HG03565 (cell line): ENCODE measurements around the gene DNAJB14.
"Not testable (repeated sequence)": the region's sequence is repeated elsewhere in the genome, so short reads cannot be mapped to it uniquely, and the experiment has no call there.

Experiments used
- ATAC-seq: cut with Tn5 transposase; IDR thresholded peaks from one replicate; pipeline ENCODE4 v1.9.1; 2021; ENCODE audit warnings: mild to moderate bottlenecking, moderate library complexity; ENCODE audit not compliant: unreplicated experiment

DNAJB14 gene

GRCh38 chr4:99946356-99947189 is at the start of gene DNAJB14:
Gene DNAJB14 (minus strand): TSS chr4:99946618. CDS start chr4:99946571, 47 bp downstream.
- ATAC-seq = peak; percentile 31

- ATAC-seq = no peak
Observed at GRCh38 chr4:99991741-99992140, 45.3 kb upstream of the DNAJB14 start.

GRCh38 chr4:99987681-99988080 is 41.3 kb upstream of the DNAJB14 start:
- no peak for ATAC-seq

GRCh38 chr4:99986792-99987191 is 40.4 kb upstream of the DNAJB14 start:
- ATAC-seq = peak; percentile 63

- peak; percentile 33 for ATAC-seq
Observed at GRCh38 chr4:99983289-99983943, 37.0 kb upstream of the DNAJB14 start.

- ATAC-seq = no peak
Observed at GRCh38 chr4:99979872-99980271, 33.5 kb upstream of the DNAJB14 start.

- no peak for ATAC-seq
Observed at GRCh38 chr4:99971453-99972111, 25.2 kb upstream of the DNAJB14 start.

GRCh38 chr4:99968330-99968729 is 21.9 kb upstream of the DNAJB14 start:
- ATAC-seq = no peak

GRCh38 chr4:99966692-99967091 is 20.3 kb upstream of the DNAJB14 start:
- no peak for ATAC-seq

- no peak for ATAC-seq
Observed at GRCh38 chr4:99965674-99966350, 19.4 kb upstream of the DNAJB14 start.

GRCh38 chr4:99965173-99965572 is 18.8 kb upstream of the DNAJB14 start:
- ATAC-seq = no peak

GRCh38 chr4:99961711-99962110 is 15.3 kb upstream of the DNAJB14 start:
- ATAC-seq = no peak

GRCh38 chr4:99960648-99961047 is 14.2 kb upstream of the DNAJB14 start:
- no peak for ATAC-seq

GRCh38 chr4:99958207-99958606 is 11.8 kb upstream of the DNAJB14 start:
- ATAC-seq = not testable (repeated sequence)

- no peak for ATAC-seq
Observed at GRCh38 chr4:99950913-99951254, 4.5 kb upstream of the DNAJB14 start.

- peak; percentile 54 for ATAC-seq
Observed at GRCh38 chr4:99949999-99950912, 3.8 kb upstream of the DNAJB14 start, which contains the start of gene H2AZ1. Gene H2AZ1 (minus strand): TSS chr4:99950275. CDS start chr4:99950170, 105 bp downstream.

GRCh38 chr4:99949034-99949998 is 2.9 kb upstream of the DNAJB14 start:
- ATAC-seq = peak; percentile 15

GRCh38 chr4:99947608-99948007 is 1.2 kb upstream of the DNAJB14 start:
- ATAC-seq = no peak

- no peak for ATAC-seq
Observed at GRCh38 chr4:99947190-99947578, 766 bp upstream of the DNAJB14 start.
